Activated CD4-positive, alpha-beta T cell treated with anti-CD3 and anti-CD28 coated beads for 36 hours (primary cell): ENCODE results near the gene FAM151A. TPM values are rescaled to one million over a fixed set of nuclear protein-coding genes. Genes with fewer than 3 reads are reported as not detected.

Source experiments
- ATAC-seq: fragments of 200-7000 bp; cut with Tn5 transposase; one replicate; pipeline ENCODE4 v1.10.0; 2021; ENCODE audit warnings: mild to moderate bottlenecking, moderate library complexity
- CTCF ChIA-PET: fragments of 350-600 bp; sonication (Branson Sonifier 250); formaldehyde crosslinking; loops from one replicate; lab custom pipeline; 2021; ENCODE audit warnings: antibody characterized with exemption; lab: Charles Lee
- POLR2A ChIA-PET: fragments of 350-600 bp; sonication (Branson Sonifier 250); formaldehyde crosslinking; loops from one replicate; lab custom pipeline; 2021; ENCODE audit warnings: antibody characterized with exemption, inconsistent platforms; lab: Charles Lee
- DNase-seq: peaks from one replicate; pipeline ENCODE4 v3.0.0-alpha.2; 2020
- H3K27ac Mint-ChIP-seq: one replicate; pipeline ENCODE4 v1.8.0; 2021; ENCODE audit warnings: mixed read lengths
- H3K27me3 Mint-ChIP-seq: one replicate; pipeline ENCODE4 v1.8.0; 2021; ENCODE audit warnings: mixed read lengths
- H3K36me3 Mint-ChIP-seq: one replicate; pipeline ENCODE4 v1.8.0; 2021; ENCODE audit warnings: low read depth, mixed read lengths
- H3K4me1 Mint-ChIP-seq: one replicate; pipeline ENCODE4 v1.8.0; 2021; ENCODE audit warnings: mixed read lengths
- H3K4me3 Mint-ChIP-seq: one replicate; pipeline ENCODE4 v1.8.0; 2021; ENCODE audit warnings: mild to moderate bottlenecking, moderate library complexity, mixed read lengths
- H3K9me3 Mint-ChIP-seq: one replicate; pipeline ENCODE4 v1.8.0; 2021; ENCODE audit warnings: low read depth, mixed read lengths
- intact Hi-C, 2 experiments: fragments of 100-400 bp; cut with DNase I in 1 of 2; cut with micrococcal nuclease in 1 of 2; formaldehyde crosslinking; loops; one replicate each; pipeline versions ENCODE4 v1.14.2 to v1.15.1; 2022 to 2024; cut with DNase I, micrococcal nuclease
- total RNA-seq, 2 experiments: library from RNA; stranded (reverse); gene quantifications; one replicate each; pipeline ENCODE4 v1.2.3, GENCODE V29; 2021

FAM151A gene
- total RNA-seq, 2 experiments from 2014 or later = not detected

- Mint-ChIP-seq H3K9me3 (no peaks in the 10 kb centered on the region), H3K36me3 (no peaks in the 10 kb centered on the region), H3K4me1 (no peaks in the 10 kb centered on the region), H3K27me3 (no peaks in the 10 kb centered on the region), H3K4me3 (no peak overlapping the region), H3K27ac (no peak overlapping the region)
- intact Hi-C loops = no loop called here
- ATAC-seq (no peak), DNase-seq (no peak)
- POLR2A ChIA-PET = interaction anchor here (0.7 kb wide), 1 partner anchor 35 kb away, joined by 3 read pairs; no protein-coding TSS in a partner anchor
- CTCF ChIA-PET = no interaction called here
These were observed 3.9 kb upstream of the FAM151A start for GRCh38 chr1:54627196-54627595.

GRCh38 chr1:54624466-54625464, 1.4 kb upstream of the FAM151A start:
- Mint-ChIP-seq H3K27ac (no peak overlapping the region), H3K9me3 (no peaks in the 10 kb centered on the region)
- DNase-seq = no peak

GRCh38 chr1:54619749-54620148, 3.6 kb downstream of the FAM151A start:
- no peaks in the 10 kb centered on the region for H3K36me3 Mint-ChIP-seq
- ChIA-PET POLR2A (no interaction called here), CTCF (no interaction called here)
- H3K4me1 Mint-ChIP-seq = no peaks in the 10 kb centered on the region
- H3K9me3 Mint-ChIP-seq = no peaks in the 10 kb centered on the region
- H3K4me3 Mint-ChIP-seq = no peak overlapping the region
- intact Hi-C loops = no loop called here
- no peaks in the 10 kb centered on the region for H3K27me3 Mint-ChIP-seq
- no peak for ATAC-seq
- DNase-seq = no peak
- H3K27ac Mint-ChIP-seq = no peak overlapping the region

More at GRCh38 chr1:54624466-54625464, 1.4 kb upstream of the FAM151A start:
- no peaks in the 10 kb centered on the region for H3K27me3 Mint-ChIP-seq
- H3K4me3 Mint-ChIP-seq = no peak overlapping the region
- H3K36me3 Mint-ChIP-seq = no peaks in the 10 kb centered on the region
- no peaks in the 10 kb centered on the region for H3K4me1 Mint-ChIP-seq
- ATAC-seq = no peak
- intact Hi-C loops = no loop called here
- CTCF ChIA-PET = no interaction called here
- POLR2A ChIA-PET = no interaction called here

GRCh38 chr1:54615531-54616279, 7.6 kb downstream of the FAM151A start:
- Mint-ChIP-seq H3K9me3 (no peaks in the 10 kb centered on the region), H3K27me3 (no peaks in the 10 kb centered on the region), H3K36me3 (no peaks in the 10 kb centered on the region), H3K4me1 (no peaks in the 10 kb centered on the region), H3K4me3 (no peak overlapping the region), H3K27ac (no peak overlapping the region)
- intact Hi-C loops = no loop called here
- ChIA-PET POLR2A (no interaction called here), CTCF (no interaction called here)
- no peak for DNase-seq
- no peak for ATAC-seq

GRCh38 chr1:54614563-54614962, 8.8 kb downstream of the FAM151A start:
- POLR2A ChIA-PET = no interaction called here

GRCh38 chr1:54614024-54614423, 9.3 kb downstream of the FAM151A start:
- H3K4me1 Mint-ChIP-seq = no peaks in the 10 kb centered on the region
- intact Hi-C loops = no loop called here
- no peak overlapping the region for H3K27ac Mint-ChIP-seq
- ATAC-seq (no peak), DNase-seq (no peak)
- H3K36me3 Mint-ChIP-seq = no peaks in the 10 kb centered on the region
- H3K4me3 Mint-ChIP-seq = no peak overlapping the region
- CTCF ChIA-PET = interaction anchor here (1.0 kb wide), 1 partner anchor 10 kb away, joined by 3 read pairs; no protein-coding TSS in a partner anchor
- no peaks in the 10 kb centered on the region for H3K9me3 Mint-ChIP-seq
- POLR2A ChIA-PET = no interaction called here
- H3K27me3 Mint-ChIP-seq = no peaks in the 10 kb centered on the region

More at GRCh38 chr1:54614563-54614962, 8.8 kb downstream of the FAM151A start:
- no peak overlapping the region for H3K4me3 Mint-ChIP-seq
- H3K27me3 Mint-ChIP-seq = no peaks in the 10 kb centered on the region
- no peaks in the 10 kb centered on the region for H3K36me3 Mint-ChIP-seq
- no peaks in the 10 kb centered on the region for H3K4me1 Mint-ChIP-seq
- DNase-seq (no peak), ATAC-seq (no peak)
- intact Hi-C loops = no loop called here
- H3K27ac Mint-ChIP-seq = no peak overlapping the region
- H3K9me3 Mint-ChIP-seq = no peaks in the 10 kb centered on the region
- CTCF ChIA-PET = no interaction called here

- Mint-ChIP-seq H3K36me3 (no peaks in the 10 kb centered on the region), H3K9me3 (no peaks in the 10 kb centered on the region), H3K27ac (no peak overlapping the region), H3K27me3 (no peaks in the 10 kb centered on the region), H3K4me3 (no peak overlapping the region), H3K4me1 (no peaks in the 10 kb centered on the region)
- ChIA-PET POLR2A (no interaction called here), CTCF (no interaction called here)
- intact Hi-C loops = no loop called here
- DNase-seq (no peak), ATAC-seq (no peak)
These were observed 11.7 kb downstream of the FAM151A start for GRCh38 chr1:54611621-54612020.

GRCh38 chr1:54610601-54611580, 12.4 kb downstream of the FAM151A start:
- H3K27me3 Mint-ChIP-seq = no peaks in the 10 kb centered on the region
- ChIA-PET POLR2A (no interaction called here), CTCF (interaction anchor here (1.1 kb wide), 1 partner anchor 10 kb away, joined by 3 read pairs; no protein-coding TSS in a partner anchor)
- DNase-seq (no peak), ATAC-seq (no peak)
- H3K27ac Mint-ChIP-seq = no peak overlapping the region
- H3K36me3 Mint-ChIP-seq = no peaks in the 10 kb centered on the region
- intact Hi-C loops = no loop called here
- H3K4me3 Mint-ChIP-seq = no peak overlapping the region
- H3K4me1 Mint-ChIP-seq = no peaks in the 10 kb centered on the region
- H3K9me3 Mint-ChIP-seq = no peaks in the 10 kb centered on the region

GRCh38 chr1:54610048-54610447, 13.3 kb downstream of the FAM151A start:
- peaks cover 4% of the 10 kb centered on the region for H3K4me1 Mint-ChIP-seq
- intact Hi-C loops = no loop called here
- ChIA-PET CTCF (interaction anchor here (1.1 kb wide), 1 partner anchor 11 kb away, joined by 3 read pairs; no protein-coding TSS in a partner anchor), POLR2A (no interaction called here)
- H3K4me3 Mint-ChIP-seq = no peak overlapping the region
- DNase-seq (no peak), ATAC-seq (no peak)
- H3K36me3 Mint-ChIP-seq = no peaks in the 10 kb centered on the region
- no peaks in the 10 kb centered on the region for H3K27me3 Mint-ChIP-seq
- H3K27ac Mint-ChIP-seq = no peak overlapping the region
- H3K9me3 Mint-ChIP-seq = no peaks in the 10 kb centered on the region

- ATAC-seq (no peak), DNase-seq (no peak)
- Mint-ChIP-seq H3K9me3 (no peaks in the 10 kb centered on the region), H3K27ac (no peak overlapping the region), H3K4me3 (no peak overlapping the region), H3K36me3 (no peaks in the 10 kb centered on the region), H3K27me3 (no peaks in the 10 kb centered on the region), H3K4me1 (peaks cover 10% of the 10 kb centered on the region)
- intact Hi-C loops = no loop called here
- CTCF ChIA-PET = interaction anchor here (1.1 kb wide), 1 partner anchor 11 kb away, joined by 3 read pairs; no protein-coding TSS in a partner anchor
- POLR2A ChIA-PET = no interaction called here
These were observed 13.9 kb downstream of the FAM151A start for GRCh38 chr1:54609301-54609921.
